Astrocyte (in vitro differentiated cells and primary cell): ENCODE results near the gene HSPA4. TPM values are rescaled to one million over a fixed set of nuclear protein-coding genes. Genes with fewer than 3 reads are reported as not detected.

ENCODE experiments used
- DNase-seq: peaks from one replicate; pipeline ENCODE4 v3.0.0-alpha.2; 2010; ENCODE audit warnings: low read depth
- FAIRE-seq: peaks from 2 replicates; lab custom pipeline; 2011; peaks lifted over from hg19 to GRCh38; lab: Jason Lieb, UNC
- H2AFZ ChIP-seq: 2 replicates; pipeline ENCODE4 v1.6.0; 2012; ENCODE audit warnings: low read depth, low read length, inconsistent platforms
- H3K27ac ChIP-seq: 2 replicates; pipeline ENCODE4 v1.5.1; 2011; ENCODE audit warnings: low read depth, low read length, inconsistent platforms
- H3K27me3 ChIP-seq: 2 replicates; pipeline ENCODE4 v1.6.0; 2011; ENCODE audit warnings: low read length, inconsistent platforms; ENCODE audit not compliant: insufficient read depth
- H3K36me3 ChIP-seq: 2 replicates; pipeline ENCODE4 v1.5.1; 2011; ENCODE audit warnings: low read length, inconsistent platforms; ENCODE audit not compliant: insufficient read depth
- H3K4me1 ChIP-seq: 2 replicates; pipeline ENCODE4 v1.5.1; 2011; ENCODE audit warnings: low read length, inconsistent platforms; ENCODE audit not compliant: insufficient read depth
- H3K4me2 ChIP-seq: 2 replicates; pipeline ENCODE4 v1.6.0; 2012; ENCODE audit warnings: low read length, inconsistent platforms
- H3K4me3 ChIP-seq: 2 replicates; pipeline ENCODE4 v1.5.1; 2011; ENCODE audit warnings: low read depth, mild to moderate bottlenecking, low read length, inconsistent platforms; ENCODE audit not compliant: insufficient read depth
- H3K79me2 ChIP-seq: 2 replicates; pipeline ENCODE4 v1.6.0; 2012; ENCODE audit warnings: mild to moderate bottlenecking, low read length, inconsistent platforms; ENCODE audit not compliant: insufficient read depth
- H3K9ac ChIP-seq: 2 replicates; pipeline ENCODE4 v1.6.0; 2012; ENCODE audit warnings: mild to moderate bottlenecking, low read length, inconsistent platforms
- H3K9me3 ChIP-seq: 2 replicates; pipeline ENCODE4 v1.5.1; 2012; ENCODE audit warnings: low read depth, mild to moderate bottlenecking, low read length, inconsistent platforms; ENCODE audit not compliant: insufficient read depth
- H4K20me1 ChIP-seq: 2 replicates; pipeline ENCODE4 v1.6.0; 2012; ENCODE audit warnings: low read length, inconsistent platforms; ENCODE audit not compliant: insufficient read depth
- H3K27ac Mint-ChIP-seq: one replicate; pipeline ENCODE4 v1.8.0; 2021; ENCODE audit warnings: mild to moderate bottlenecking, mixed read lengths; ENCODE audit not compliant: unreplicated experiment
- H3K27me3 Mint-ChIP-seq: one replicate; pipeline ENCODE4 v1.8.0; 2021; ENCODE audit warnings: low read depth, mixed read lengths; ENCODE audit not compliant: unreplicated experiment
- H3K36me3 Mint-ChIP-seq: one replicate; pipeline ENCODE4 v1.8.0; 2021; ENCODE audit warnings: low read depth, mixed read lengths; ENCODE audit not compliant: unreplicated experiment
- H3K4me1 Mint-ChIP-seq: one replicate; pipeline ENCODE4 v1.8.0; 2021; ENCODE audit warnings: low read depth, mixed read lengths; ENCODE audit not compliant: unreplicated experiment
- H3K4me3 Mint-ChIP-seq: one replicate; pipeline ENCODE4 v1.8.0; 2021; ENCODE audit warnings: mild to moderate bottlenecking, moderate library complexity, mixed read lengths; ENCODE audit not compliant: unreplicated experiment
- H3K9me3 Mint-ChIP-seq: one replicate; pipeline ENCODE4 v1.8.0; 2021; ENCODE audit warnings: mild to moderate bottlenecking, mixed read lengths; ENCODE audit not compliant: unreplicated experiment
- EZH2 ChIP-seq: IDR thresholded peaks from 2 replicates; pipeline ENCODE4 v1.6.1; 2012; ENCODE audit warnings: mild to moderate bottlenecking, low read length, inconsistent platforms; ENCODE audit not compliant: insufficient read depth
- total RNA-seq: library from RNA; stranded (reverse); gene quantifications from 2 replicates; pipeline ENCODE4 v1.2.1, GENCODE V29; 2021
- TF ChIP-seq, protein P1 (sequence below): IDR thresholded peaks from 2 replicates; pipeline ENCODE4 v1.5.1; 2011; ENCODE audit warnings: low read depth, mild to moderate bottlenecking, inconsistent platforms, low read length, moderate library complexity; ENCODE audit not compliant: insufficient read depth

Gene HSPA4
- total RNA-seq, 1 donor from 2014 or later: 210 TPM

DNA sequence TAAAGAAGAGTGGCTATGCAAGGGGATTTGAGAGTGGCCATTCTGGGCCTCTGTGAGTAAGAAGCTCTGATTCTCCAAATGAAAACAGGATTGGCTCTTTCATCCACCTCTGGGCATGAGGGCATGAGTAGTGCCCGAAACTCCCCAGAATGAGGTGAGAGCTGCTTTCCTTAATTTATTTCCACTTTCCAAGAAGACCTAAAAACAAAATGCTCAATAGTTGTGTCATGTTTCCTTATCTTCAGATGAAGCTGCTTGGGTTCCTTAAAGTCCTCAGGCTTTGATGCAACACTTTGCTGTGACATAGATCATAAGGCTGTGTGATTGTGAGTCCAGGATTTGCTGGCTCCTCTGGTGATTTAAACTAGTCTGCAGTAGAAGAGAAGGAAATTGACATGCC lies 22.4 kb upstream of the HSPA4 start:
- no peak for TF ChIP-seq EZH2
- TF ChIP-seq, protein P1, sequence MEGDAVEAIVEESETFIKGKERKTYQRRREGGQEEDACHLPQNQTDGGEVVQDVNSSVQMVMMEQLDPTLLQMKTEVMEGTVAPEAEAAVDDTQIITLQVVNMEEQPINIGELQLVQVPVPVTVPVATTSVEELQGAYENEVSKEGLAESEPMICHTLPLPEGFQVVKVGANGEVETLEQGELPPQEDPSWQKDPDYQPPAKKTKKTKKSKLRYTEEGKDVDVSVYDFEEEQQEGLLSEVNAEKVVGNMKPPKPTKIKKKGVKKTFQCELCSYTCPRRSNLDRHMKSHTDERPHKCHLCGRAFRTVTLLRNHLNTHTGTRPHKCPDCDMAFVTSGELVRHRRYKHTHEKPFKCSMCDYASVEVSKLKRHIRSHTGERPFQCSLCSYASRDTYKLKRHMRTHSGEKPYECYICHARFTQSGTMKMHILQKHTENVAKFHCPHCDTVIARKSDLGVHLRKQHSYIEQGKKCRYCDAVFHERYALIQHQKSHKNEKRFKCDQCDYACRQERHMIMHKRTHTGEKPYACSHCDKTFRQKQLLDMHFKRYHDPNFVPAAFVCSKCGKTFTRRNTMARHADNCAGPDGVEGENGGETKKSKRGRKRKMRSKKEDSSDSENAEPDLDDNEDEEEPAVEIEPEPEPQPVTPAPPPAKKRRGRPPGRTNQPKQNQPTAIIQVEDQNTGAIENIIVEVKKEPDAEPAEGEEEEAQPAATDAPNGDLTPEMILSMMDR: no peak
- Histone ChIP-seq H4K20me1 (no peaks in the 10 kb centered on the region), H2AFZ (no peak overlapping the region), H3K27ac (no peak overlapping the region), H3K9me3 (no peaks in the 10 kb centered on the region), H3K9ac (no peak overlapping the region), H3K79me2 (peaks cover 14% of the 10 kb centered on the region), H3K4me2 (no peak overlapping the region), H3K36me3 (no peaks in the 10 kb centered on the region), H3K4me1 (peaks cover 6% of the 10 kb centered on the region), H3K27me3 (no peaks in the 10 kb centered on the region), H3K4me3 (no peak overlapping the region)
- no peaks in the 10 kb centered on the region for H3K9me3 Mint-ChIP-seq
- no peak overlapping the region for H3K4me3 Mint-ChIP-seq
- FAIRE-seq (no peak), DNase-seq (no peak)
- peaks cover 14% of the 10 kb centered on the region for H3K4me1 Mint-ChIP-seq
- no peaks in the 10 kb centered on the region for H3K36me3 Mint-ChIP-seq
- H3K27me3 Mint-ChIP-seq: no peaks in the 10 kb centered on the region
- H3K27ac Mint-ChIP-seq: no peak overlapping the region

DNA sequence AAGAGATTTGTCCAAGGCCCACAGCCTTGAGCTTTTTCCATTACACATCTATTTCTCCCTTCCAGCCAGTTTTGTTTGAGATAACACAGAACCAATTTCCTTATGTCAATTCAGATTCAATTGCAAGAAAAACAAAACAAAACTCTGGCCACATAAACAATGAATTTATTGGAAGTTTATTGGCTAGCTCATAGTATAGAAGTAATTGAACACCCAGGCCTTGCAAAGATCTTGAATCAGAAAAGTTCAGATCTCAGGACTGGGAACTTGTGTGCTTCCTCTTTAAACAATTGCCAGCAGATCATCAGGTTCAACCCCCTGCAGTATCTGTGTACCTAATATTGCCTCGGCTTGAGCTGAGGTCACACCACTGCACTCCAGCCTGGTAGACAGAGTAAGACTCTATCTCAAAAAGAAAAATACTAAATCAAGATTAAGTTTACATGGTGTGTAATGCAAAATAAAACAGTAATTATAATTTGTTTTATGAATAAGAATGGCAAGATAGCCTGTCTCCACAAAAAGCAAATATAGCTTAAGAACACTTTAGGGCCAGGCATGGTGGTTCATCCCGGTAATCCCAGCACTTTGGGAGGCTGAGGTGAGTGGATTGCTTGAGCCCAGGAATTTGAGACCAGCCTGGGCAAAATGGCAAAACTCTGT lies 21.3 kb upstream of the HSPA4 start:
- H3K27ac Mint-ChIP-seq: no peak overlapping the region
- Histone ChIP-seq H3K4me2 (no peak overlapping the region), H3K79me2 (peaks cover 6% of the 10 kb centered on the region), H3K36me3 (no peaks in the 10 kb centered on the region), H3K9ac (no peak overlapping the region), H3K9me3 (no peaks in the 10 kb centered on the region), H3K27ac (no peak overlapping the region), H3K4me1 (peaks cover 4% of the 10 kb centered on the region), H4K20me1 (no peaks in the 10 kb centered on the region), H2AFZ (no peak overlapping the region), H3K4me3 (no peak overlapping the region), H3K27me3 (no peaks in the 10 kb centered on the region)
- DNase-seq: no peak
- FAIRE-seq: no peak
- no peaks in the 10 kb centered on the region for H3K36me3 Mint-ChIP-seq
- H3K4me1 Mint-ChIP-seq: peaks cover 13% of the 10 kb centered on the region
- no peaks in the 10 kb centered on the region for H3K9me3 Mint-ChIP-seq
- no peak overlapping the region for H3K4me3 Mint-ChIP-seq
- H3K27me3 Mint-ChIP-seq: no peaks in the 10 kb centered on the region
- TF ChIP-seq EZH2: no peak
- TF ChIP-seq, protein P1: no peak
